DND-41 (cell line): ENCODE measurements around the gene TMEM248.

Experiments
- ATAC-seq: fragments of 200-7000 bp; cut with Tn5 transposase; 3 replicates; pipeline ENCODE4 v1.9.1; 2021; ENCODE audit warnings: low read depth; ENCODE audit not compliant: insufficient read depth
- DNase-seq: peaks from one replicate; pipeline ENCODE4 v3.0.0-alpha.2; 2020
- H2AFZ ChIP-seq: 2 replicates; pipeline ENCODE4 v1.6.0; 2012; ENCODE audit warnings: low read depth, low read length
- H3K27ac ChIP-seq: 2 replicates; pipeline ENCODE4 v1.5.1; 2012; ENCODE audit warnings: low read length, inconsistent platforms
- H3K27me3 ChIP-seq: fragments of 200-600 bp; sonication (generic); 2 replicates; pipeline ENCODE4 v1.6.0; 2012; ENCODE audit warnings: low read length, mild to moderate bottlenecking, inconsistent platforms; ENCODE audit not compliant: insufficient read depth, poor library complexity
- H3K36me3 ChIP-seq: 2 replicates; pipeline ENCODE4 v1.5.1; 2012; ENCODE audit warnings: low read length, inconsistent platforms; ENCODE audit not compliant: insufficient read depth
- H3K4me1 ChIP-seq: 2 replicates; pipeline ENCODE4 v1.5.1; 2012; ENCODE audit warnings: mild to moderate bottlenecking, low read length; ENCODE audit not compliant: insufficient read depth
- H3K4me2 ChIP-seq: 2 replicates; pipeline ENCODE4 v1.6.0; 2012; ENCODE audit warnings: mild to moderate bottlenecking, moderate library complexity, low read length, inconsistent platforms; ENCODE audit not compliant: insufficient read depth
- H3K4me3 ChIP-seq, 2 experiments: fragments of 200-600 bp in 1 of 2; shearing (Covaris generic) in 1 of 2; 2 replicates each; pipeline ENCODE4 v1.5.1; 2012 to 2016; ENCODE audit warnings: inconsistent platforms in 2 of 2, low read length in 2 of 2, mild to moderate bottlenecking in 2 of 2, low read depth in 1 of 2, moderate library complexity in 1 of 2
- H3K79me2 ChIP-seq: 2 replicates; pipeline ENCODE4 v1.6.0; 2012; ENCODE audit warnings: low read length, inconsistent platforms; ENCODE audit not compliant: insufficient read depth
- H3K9ac ChIP-seq: 2 replicates; pipeline ENCODE4 v1.6.0; 2012; ENCODE audit warnings: low read depth, mild to moderate bottlenecking, inconsistent platforms, low read length, moderate library complexity
- H3K9me3 ChIP-seq: 2 replicates; pipeline ENCODE4 v1.5.1; 2012; ENCODE audit warnings: low read length, moderate library complexity, mild to moderate bottlenecking, inconsistent platforms; ENCODE audit not compliant: insufficient read depth, severe bottlenecking
- H4K20me1 ChIP-seq: 2 replicates; pipeline ENCODE4 v1.6.0; 2012; ENCODE audit warnings: low read length; ENCODE audit not compliant: insufficient read depth
- CTCF ChIP-seq: IDR thresholded peaks from 2 replicates; pipeline ENCODE4 v1.5.1; 2012; ENCODE audit warnings: borderline replicate concordance, low read length, moderate library complexity, mild to moderate bottlenecking; ENCODE audit not compliant: poor library complexity, severe bottlenecking; ENCODE audit errors: extremely low read depth
- EZH2 ChIP-seq: IDR thresholded peaks from 3 replicates; pipeline ENCODE4 v1.6.1; 2012; ENCODE audit warnings: borderline replicate concordance, low read depth, mild to moderate bottlenecking, moderate library complexity, low read length, inconsistent platforms; ENCODE audit not compliant: severe bottlenecking

The TMEM248 gene

GRCh38 chr7:67006965-67007364, 85.9 kb downstream of the TMEM248 start:
- Histone ChIP-seq H2AFZ (no peak overlapping the region), H3K4me1 (no peaks in the 10 kb centered on the region), H4K20me1 (no peaks in the 10 kb centered on the region), H3K9me3 (no peaks in the 10 kb centered on the region), H3K4me3 (no peak overlapping the region), H3K27ac (no peak overlapping the region), H3K9ac (no peak overlapping the region), H3K79me2 (peaks cover 9% of the 10 kb centered on the region; the same call in 1 of the 2 replicates), H3K27me3 (no peaks in the 10 kb centered on the region), H3K4me2 (no peak overlapping the region), H3K36me3 (peaks cover 51% of the 10 kb centered on the region)
- DNase-seq (no peak), ATAC-seq (no peak)
- TF ChIP-seq CTCF = no peak
- no peak for TF ChIP-seq EZH2
